CD4-positive, alpha-beta T cell treated with Interferon alpha-2 for 1 hour (primary cell): ENCODE measurements around the gene PRKCA.

Source experiments
- DNase-seq, 2 donors: peaks; one replicate each; pipeline ENCODE4 v3.0.0-alpha.2; 2020 to 2022

PRKCA gene

DNA sequence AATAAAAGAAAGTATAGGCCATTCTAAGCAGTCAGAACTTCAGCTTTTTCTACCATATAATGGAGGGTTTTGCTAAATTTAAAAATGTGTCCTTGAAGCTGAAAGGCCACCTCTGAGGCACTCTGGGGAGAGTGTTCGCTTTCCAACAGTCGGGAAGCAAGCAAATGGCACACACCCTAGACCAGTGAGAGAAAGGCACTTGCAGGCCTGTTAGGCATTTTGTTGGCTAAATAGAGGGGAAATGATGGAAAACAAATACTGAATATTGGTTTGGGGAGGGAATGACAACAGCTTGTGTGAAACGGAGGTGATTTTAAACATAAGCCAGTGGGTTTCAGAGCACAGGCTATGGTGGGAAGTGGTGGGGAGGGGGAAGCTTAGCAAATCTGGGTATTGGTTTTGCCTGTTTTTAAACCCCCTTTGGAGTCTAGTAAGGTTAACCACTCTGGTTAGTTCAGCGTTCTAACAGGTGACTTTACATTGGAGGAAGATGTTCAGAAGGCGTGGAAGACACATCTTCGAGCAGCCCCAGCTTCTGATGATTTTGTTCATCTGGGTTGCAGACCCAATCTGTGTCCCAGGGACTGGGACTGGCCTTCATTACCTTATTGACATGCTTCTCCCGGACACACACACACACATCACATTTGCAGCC lies 90.5 kb downstream of the PRKCA start:
- DNase-seq, result no peak

DNA sequence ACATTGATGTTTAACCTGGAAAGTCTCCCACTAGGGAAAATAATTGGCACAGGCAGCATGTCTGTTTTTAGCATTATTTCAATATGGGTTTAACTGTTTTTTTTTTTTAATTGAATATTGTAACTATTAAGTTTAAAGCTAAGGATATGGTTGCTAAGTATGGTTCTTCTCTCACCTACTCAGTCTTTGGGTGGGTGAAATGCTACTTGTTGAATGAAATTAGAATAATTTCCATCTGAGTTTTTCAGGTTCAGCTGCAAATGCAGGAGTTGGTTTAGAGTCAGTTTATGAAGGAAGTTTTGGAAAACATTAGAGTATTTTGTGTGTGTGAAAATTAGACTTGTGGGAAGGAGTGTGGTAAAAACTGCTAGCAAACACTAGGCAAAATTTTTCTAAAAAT lies 93.5 kb downstream of the PRKCA start:
- no peak for DNase-seq

DNA sequence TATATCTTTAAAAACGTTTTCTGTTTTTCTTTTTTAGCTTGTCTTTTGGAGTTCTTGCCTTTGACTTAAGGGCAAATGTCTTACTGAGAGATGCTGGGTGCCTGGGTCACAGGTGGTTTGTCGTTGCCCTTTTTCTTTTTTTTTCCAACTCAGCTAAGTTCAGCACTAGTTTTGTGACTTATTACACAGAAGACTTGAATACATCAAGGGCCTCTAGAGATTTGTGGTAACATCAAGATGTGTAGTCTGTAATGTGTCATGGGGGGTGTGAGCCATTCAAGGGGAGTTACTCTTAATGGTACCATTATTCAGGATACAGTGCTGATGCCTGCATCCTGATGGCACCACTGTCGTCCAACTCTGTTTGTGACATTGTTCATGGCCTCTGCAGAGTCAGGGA lies 95.1 kb downstream of the PRKCA start:
- no peak for DNase-seq

DNA sequence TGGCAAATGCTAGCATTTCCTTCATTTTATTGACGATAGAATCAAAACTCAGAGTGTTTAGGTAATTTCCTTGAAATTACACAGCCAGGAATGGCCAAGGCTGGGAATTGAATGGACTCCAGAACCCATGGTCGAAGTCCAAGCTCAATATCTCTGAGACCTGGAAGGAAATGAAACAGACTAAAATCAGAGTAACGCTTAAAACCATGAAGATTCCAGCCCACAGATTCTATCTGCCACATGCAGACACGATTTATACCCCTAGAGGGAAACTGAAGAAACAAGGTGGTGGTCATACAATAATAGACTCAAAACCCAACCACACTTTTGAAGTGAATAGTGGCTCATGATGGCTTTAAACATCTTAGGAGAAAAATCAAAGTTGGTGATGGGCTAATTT lies 95.6 kb downstream of the PRKCA start:
- DNase-seq, result no peak

DNA sequence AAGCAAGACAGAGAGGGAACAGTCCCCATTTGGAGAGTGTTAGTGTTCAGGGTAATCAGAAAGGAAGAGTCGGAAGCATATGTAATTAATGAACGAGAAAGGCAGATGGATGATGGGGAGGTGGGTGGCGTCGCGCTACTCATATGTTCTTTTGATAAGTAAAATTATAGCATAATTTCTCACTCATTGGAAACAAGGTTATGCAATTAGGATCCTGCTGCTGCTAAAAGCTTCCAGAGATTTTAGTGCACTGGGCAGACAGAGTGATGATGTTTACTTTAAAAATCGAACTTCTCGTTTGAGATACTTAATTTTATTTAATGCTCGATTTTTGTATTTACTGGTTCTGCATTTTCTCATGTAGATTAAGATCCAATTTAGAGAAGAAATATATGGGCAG lies 96.2 kb downstream of the PRKCA start:
- no peak for DNase-seq

DNA sequence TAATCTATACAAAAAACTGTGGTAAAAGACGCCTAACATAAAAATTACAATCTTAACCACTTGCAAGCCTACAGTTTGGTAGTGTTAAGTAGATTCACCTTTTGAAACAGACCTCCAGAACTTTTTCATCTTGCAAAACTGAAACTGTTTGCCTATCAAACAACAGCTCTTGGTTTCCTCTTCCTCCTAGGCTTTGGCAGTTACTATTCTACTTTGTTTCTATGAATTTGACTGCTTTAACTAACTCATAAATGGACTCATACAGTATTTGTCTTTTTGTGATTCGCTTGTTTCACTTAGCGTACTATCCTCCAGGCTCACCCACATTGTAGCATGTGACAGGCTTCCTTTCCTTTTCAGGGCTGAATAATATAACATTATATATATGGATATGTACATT lies 97.0 kb downstream of the PRKCA start:
- peak in 1 of 2 donors; percentile 62 for DNase-seq

DNA sequence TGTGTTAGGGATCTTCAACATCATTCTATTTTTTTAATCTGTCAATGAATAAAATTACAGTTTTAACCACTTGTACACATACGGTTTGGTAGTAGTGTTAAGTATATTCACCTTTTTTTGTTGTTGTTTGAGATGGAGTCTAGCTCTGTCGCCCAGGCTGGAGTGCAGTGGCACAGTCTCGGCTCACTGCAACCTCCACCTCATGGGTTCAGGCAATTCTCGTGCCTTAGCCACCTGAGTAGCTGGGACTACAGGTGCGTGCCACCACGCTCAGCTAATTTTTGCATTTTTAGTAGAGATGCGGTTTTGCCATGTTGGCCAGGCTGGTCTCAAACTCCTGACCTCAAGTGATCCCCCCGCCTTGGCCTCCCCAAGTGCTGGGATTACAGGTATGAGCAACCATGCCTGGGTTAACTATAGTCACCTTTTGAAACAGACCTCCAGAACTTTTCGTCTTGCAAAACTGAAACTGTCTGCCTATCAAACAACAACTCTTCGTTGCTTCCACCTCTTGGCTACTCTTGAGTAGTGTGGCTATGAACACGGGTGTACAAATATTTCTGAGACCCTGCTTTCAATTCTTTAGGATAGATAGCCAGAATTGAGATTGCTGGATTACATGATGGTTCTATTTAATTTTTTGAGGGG lies 97.8 kb downstream of the PRKCA start:
- DNase-seq, result peak in 1 of 2 donors; percentile 17

DNA sequence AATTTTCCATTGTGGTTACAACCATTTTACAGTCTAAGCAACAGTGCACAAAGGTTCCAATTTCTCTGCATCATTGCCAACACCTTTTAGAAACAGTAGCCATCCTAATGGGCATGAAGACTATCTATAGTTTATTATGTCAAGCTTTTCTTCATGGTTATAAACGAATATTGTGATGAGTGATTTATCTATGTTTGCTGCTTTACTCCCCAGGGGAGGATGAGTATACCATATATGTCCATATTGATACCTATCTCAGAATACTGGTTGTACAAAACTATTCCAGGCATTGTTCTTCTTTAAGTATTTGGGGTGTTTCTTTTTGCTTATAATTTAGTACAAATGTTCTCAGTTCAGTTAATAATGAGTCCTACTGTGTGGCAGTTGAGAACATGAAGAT lies 98.3 kb downstream of the PRKCA start:
- no peak for DNase-seq

DNA sequence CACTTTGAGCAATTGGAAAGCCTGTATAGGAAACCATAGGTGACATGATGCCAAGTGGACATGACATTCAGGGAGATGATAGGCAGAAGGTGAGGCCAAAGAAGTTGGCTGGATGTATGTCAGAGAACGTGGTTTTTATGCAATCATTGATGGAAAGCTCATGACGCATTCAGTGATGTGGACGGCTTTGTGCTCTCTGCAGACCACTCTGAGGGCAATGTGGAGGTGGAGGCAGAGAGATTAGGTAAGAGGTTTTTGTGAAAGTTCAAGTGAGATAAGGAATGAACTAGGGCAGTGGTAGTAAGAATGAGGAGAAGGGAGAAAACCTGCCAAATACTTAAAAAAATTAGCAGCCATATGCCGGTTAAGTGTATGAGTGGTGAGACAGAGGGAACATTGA lies 99.0 kb downstream of the PRKCA start:
- no peak for DNase-seq

DNA sequence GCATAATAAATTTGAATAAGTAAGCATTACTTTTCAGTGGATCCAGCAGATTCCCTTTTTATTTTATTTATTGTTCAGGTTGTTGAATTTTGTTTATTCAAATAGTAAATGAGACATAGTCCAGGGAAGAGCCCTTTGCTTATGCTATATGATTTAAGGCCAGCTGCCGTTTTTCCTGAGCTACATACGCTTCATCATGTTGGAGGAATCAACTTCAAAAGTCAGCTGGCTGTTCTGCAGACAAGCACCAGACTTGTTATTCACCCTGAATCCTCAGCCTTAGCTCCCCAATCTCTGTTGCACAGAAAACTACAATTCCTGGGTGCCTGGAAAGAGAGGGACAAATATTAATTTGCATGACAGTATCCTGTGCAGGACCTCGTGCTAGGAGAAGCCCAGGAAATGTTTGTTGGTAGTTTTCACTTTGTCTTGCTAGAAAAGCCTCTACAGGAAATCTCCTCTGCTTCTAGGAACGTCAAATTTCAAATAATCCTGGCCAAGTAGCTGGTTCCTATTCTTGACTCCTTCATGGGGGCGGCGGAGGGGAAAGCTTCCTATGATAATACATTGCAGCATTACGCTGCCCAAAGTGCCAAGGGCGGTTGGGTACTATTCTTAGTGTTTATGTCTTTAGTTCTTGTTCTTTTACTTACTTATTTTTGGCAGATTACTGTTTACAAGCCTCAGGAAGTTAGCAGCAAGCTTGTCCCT lies 101.6 kb downstream of the PRKCA start:
- no peak for DNase-seq

DNA sequence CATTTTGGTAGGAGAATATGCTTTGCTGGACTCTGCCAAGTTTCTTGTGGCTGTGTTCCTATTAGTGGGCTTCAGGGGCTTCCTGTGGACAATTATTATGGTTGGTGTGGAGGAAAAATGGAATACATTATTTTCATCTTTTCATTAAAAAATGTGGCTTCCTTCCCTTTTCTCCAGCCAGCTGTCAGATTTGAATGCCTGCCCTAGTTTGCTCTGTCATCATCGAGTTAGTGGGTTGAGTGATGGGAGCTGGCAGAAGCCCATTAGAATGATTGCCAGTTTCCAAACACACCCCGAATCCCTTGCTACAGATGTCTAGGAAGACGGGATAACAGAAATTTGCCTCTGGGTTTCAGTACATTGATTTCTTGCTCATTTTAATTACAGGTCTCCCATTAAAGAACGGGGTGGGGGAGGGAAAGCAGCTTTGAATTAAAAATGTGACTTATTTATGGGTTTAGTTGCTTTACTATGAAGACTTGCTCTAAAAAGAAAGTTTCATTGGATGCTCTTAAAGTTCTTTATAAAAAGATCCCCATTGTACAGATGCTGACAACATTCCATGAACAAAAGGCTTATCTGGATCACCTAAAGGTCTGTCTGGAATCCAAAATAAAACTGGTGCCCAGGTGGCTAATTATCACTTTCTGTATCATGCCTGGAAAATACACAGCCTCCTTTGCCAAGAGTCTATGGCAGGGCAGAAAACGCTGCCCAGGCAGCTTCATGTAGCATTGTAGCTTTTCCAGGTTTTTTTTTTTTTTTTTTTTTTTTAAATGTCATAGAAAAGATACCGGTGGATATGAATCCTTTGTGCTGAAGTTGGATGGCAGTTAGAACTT lies 103.6 kb downstream of the PRKCA start:
- no peak for DNase-seq

DNA sequence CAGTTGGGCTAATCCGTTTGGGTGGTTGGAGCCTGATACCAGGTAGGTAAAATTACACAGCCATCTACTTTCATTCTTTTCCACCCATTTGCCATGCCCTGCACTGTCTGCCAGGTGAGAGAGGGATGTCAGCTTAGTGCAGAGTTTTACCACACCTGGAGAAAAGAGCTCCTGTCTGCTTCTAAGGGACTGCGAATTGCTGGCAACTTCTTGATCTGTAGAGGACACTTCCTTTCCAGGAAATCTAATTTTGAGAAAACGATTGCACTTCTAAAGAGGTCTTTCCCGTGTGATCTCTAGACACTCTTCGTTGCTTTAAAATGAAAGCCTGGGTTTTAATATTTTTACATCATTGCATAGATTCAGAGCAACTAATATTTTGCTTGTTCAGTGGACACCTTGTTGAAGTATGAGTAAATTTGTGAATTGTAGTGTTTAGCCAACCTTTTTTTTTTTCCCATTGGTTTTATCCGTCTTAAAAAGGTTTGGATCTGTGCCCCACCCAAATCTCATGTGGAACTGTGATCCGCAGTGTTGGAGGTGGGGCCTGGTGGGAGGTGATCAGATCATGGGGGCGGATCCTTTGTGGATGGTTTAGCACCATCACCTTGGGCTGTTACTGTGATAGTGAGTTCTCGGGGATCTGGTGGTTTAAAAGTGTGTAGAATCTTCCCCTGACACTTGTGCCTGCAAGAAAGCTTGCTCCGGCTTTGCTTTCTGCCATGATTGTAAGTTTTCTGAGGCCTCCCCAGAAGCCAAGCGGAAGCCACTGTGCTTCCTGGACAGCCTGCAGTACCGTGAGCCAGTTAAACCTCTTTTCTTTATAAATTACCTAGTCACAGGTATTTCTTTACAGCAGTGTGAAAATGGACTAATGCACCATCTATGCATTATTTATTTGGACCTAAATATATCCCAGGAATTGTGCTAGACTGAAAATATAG lies 104.6 kb downstream of the PRKCA start:
- DNase-seq, result peak; percentile 12 to 55

DNA sequence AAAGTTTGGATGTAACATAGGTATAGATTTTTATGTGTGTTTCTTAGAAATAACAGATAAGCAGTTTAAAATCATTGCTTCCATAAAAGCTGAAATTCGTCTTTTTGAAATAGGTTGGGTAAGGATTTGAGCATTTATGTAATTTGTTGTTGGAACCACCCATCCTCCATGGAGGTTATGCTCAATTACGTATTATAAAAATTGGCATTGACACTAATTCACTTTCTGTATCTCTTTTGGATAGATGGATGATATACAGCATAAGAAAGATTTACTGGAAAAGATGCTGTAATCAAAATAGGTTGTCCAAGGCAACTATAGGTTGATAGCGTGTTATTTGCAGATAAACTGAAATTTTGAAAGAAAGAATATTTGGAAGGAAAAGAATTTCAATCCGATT lies 105.5 kb downstream of the PRKCA start:
- DNase-seq, result no peak

DNA sequence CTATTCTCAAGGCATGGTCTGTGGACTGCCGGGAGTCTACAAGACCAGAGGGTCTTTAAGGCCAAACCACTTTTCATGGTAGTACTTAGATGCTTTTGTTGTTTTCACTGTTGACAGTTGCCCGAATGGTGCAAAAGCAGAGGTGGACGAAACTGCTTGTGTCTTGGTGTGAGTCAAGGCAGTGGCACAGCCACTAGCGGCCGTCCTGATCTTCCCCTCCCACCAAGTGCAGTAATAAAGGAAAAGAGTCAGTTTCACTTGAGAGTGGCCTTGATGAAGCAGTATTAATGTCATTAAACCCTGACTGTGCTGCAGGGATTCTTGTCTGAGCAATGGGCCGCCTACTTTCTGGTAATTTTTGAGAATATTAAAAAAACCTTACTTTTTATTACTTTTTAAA lies 109.1 kb downstream of the PRKCA start:
- DNase-seq, result no peak

DNA sequence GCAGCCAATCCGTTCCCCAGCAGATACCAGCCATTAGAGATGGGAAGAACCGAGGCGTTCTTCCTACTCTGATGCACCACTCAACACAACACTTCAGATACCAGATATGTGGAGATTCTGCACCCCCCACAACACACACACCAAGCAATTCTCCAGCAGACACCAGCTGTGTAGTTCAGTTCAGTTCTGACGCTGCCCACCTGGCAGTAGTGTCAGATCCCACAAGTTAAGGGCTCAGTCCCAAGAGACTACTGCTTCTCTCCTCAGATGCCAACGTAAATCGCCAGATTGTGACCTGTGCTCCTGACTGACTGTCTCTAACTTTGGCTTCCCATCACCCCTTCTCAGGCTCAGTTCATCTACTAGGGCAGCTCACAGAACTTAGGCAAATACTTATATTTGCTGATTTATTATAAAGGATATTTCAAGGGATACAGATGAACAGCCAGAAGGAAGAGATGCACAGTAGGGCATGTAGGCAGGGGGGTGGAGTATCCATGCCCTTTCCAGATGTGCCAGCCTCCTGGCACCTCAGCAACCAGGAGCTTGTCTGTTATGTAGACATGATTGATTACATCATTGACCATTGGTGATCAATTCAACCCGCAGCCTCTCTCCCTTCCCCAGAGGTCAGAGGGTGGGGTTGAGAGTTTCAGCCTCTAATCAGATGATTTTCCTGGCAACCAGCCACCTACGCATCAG lies 110.6 kb downstream of the PRKCA start:
- DNase-seq, result no peak

DNA sequence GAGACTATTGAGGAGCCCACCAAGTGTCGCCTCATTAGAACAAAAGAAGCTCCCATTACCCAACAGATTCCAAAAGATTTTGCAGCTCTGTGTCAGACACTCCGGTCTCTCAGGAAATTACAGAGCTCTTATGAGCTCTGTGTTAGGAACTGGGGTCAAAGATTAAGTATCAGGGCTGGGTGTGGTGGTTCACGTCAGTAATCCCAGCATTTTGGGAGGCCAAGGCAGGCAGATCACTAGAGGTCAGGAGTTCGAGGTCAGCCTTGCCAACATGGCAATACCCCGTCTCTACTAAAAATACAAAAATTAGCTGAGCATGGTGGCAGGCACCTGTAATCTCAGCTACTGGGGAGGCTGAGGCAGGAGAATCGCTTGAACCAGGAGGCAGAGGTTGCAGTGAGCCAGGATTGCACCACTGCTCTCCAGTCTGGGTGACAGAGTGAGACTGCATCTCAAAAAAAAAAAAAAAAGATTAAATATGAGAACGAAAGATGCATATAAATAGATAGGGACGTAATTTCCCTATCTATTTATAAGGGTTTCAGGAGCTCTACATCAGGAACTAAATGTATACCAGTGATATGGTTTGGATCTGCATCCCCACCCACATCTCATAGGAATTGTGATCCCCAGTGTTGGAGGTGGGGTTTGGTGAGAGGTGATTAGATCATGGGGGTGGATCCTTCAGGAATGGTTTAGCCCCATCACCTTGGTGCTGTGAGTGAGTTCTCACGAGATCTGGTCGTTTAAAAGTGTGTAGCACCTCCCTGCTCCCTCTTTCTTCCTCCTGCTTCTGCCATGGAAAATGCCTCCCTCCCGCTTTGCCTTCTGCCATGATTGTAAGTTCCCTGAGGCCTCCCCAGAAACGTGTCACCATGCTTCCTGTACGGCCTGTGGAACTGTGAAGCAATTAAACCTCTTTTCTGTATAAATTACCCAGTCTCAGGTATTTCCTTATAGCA lies 111.4 kb downstream of the PRKCA start:
- no peak for DNase-seq

DNA sequence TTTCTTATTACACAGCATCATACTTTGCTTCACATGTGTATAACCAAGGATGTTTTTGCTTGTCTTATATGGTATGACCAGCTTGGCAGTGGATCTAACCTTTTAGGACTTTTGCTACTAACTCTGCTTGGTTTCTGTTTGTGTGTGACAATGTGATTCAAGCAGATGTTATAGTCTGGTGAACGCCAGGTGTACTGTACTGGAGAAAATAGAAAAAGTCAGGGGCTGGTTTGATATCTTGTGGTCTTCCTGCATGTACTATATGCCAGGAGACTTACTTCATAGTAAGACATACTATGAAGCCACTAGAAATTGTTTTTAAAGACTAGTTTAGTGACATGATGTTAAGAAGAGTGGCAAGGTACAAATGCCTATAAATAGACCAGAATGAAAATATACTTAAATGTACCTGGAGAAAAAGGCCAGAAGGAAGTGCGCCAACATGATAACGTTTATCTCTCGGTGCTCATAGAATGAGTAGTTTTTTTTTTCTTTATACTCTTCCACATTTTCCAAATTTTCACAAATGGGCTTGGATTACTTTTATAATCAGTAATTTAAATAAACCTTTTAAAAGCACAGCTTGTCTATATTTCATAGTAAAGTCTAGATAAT lies 112.3 kb downstream of the PRKCA start:
- no peak for DNase-seq

DNA sequence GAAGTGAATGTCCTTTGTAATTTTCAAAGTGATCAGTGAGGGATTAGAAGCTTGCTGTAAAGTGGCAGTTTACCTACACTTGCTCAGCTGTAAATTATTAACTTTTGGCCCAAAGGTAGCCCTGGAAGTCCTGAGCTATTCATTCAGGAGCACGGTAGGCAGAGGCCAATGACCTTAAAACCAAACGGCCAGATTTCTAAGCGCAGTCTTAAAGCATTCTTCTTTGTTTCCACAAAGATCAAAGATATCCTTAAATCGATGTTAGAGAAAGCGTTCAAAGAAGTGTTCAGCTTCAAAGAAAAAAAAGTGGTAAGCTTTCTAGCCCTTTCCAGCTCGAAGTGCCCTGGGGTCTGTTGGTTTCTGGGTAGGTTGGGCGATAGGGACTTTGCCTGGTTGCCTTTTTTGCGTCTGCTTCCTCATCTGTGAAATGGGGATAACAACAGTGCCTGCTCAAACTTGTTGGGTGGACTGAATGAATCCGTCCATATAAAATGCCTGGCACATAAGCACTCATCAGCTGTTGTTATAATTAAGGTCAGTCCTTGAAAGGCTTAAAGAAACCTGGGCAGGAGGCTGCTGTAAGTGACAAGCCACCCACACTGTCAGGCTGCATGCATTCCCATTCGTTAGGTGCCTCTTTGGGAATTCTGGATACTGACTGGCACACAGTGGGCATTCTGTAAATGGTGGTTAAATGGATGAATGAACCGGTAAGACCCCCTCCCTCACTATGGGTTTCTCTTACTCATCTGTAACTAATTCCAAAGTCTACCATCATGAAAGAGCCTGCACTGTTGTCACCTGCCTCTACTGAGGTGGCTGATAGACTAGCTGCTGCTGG lies 113.2 kb downstream of the PRKCA start:
- no peak for DNase-seq
